H1 (cell line): Measurements from ENCODE around the gene FOXG1. TPM values are rescaled to one million over a fixed set of nuclear protein-coding genes. Genes with fewer than 3 reads are reported as not detected.

Source experiments
- ATF3 ChIP-seq: IDR thresholded peaks from 2 replicates; pipeline ENCODE4 v1.6.1; 2011; ENCODE audit warnings: low read depth, mild to moderate bottlenecking, low read length; ENCODE audit not compliant: insufficient read depth
- BACH1 ChIP-seq: IDR thresholded peaks from 2 replicates; pipeline ENCODE4 v1.6.1; 2012; ENCODE audit warnings: low read length, improper control_type of control experiment
- BRCA1 ChIP-seq: IDR thresholded peaks from 2 replicates; pipeline ENCODE4 v1.6.1; 2012; ENCODE audit warnings: low read depth, low read length, improper control_type of control experiment
- CBX5 ChIP-seq: fragments of 300-800, 300-1000 bp; sonication (generic); IDR thresholded peaks from 2 replicates; pipeline ENCODE4 v1.7.1; 2016; ENCODE audit warnings: antibody characterized with exemption, low read length, low read depth
- CBX8 ChIP-seq: fragments of 300-800, 300-1000 bp; sonication (generic); IDR thresholded peaks from 2 replicates; pipeline ENCODE4 v1.7.1; 2016; ENCODE audit warnings: low read depth, low read length, borderline replicate concordance
- CHD2 ChIP-seq: IDR thresholded peaks from 2 replicates; pipeline ENCODE4 v1.6.1; 2012; ENCODE audit warnings: low read length, improper control_type of control experiment
- CTBP2 ChIP-seq: IDR thresholded peaks from 2 replicates; pipeline ENCODE4 v1.7.0; 2011; ENCODE audit warnings: borderline replicate concordance, mild to moderate bottlenecking, moderate library complexity, mixed read lengths, low read length; ENCODE audit not compliant: insufficient read depth, insufficient read length
- CTCF ChIP-seq, 3 experiments: IDR thresholded peaks; 1 replicate in 2 of 3; 2 replicates in 1 of 3; pipeline versions ENCODE4 v1.5.1 to v1.6.1; 2011; ENCODE audit warnings: low read length in 3 of 3, mild to moderate bottlenecking in 3 of 3, inconsistent platforms in 2 of 3, low read depth in 1 of 3, moderate library complexity in 1 of 3; ENCODE audit not compliant: insufficient read depth in 1 of 3; ENCODE audit errors: control extremely low read depth in 1 of 3
- EGR1 ChIP-seq: IDR thresholded peaks from 2 replicates; pipeline ENCODE4 v1.6.1; 2011; ENCODE audit warnings: low read depth, low read length, borderline replicate concordance
- JUN ChIP-seq: IDR thresholded peaks from 2 replicates; pipeline ENCODE4 v1.6.1; 2011; ENCODE audit warnings: low read depth, mild to moderate bottlenecking, improper control_type of control experiment, low read length
- KDM4A ChIP-seq: IDR thresholded peaks from one replicate; pipeline ENCODE4 v1.7.1; 2012; ENCODE audit warnings: low read depth, mild to moderate bottlenecking, moderate library complexity, low read length, inconsistent platforms; ENCODE audit not compliant: severe bottlenecking
- KDM5A ChIP-seq: fragments of 200-600 bp; IDR thresholded peaks from 2 replicates; pipeline ENCODE4 v1.7.1; 2012; ENCODE audit warnings: mild to moderate bottlenecking, low read length, inconsistent platforms, mixed read lengths
- RAD21 ChIP-seq, 2 experiments: IDR thresholded peaks in 1 of 2; conservative IDR thresholded peaks in 1 of 2; 2 replicates each; pipeline ENCODE4 v1.6.1; 2011; ENCODE audit warnings: low read depth in 2 of 2, low read length in 2 of 2, improper control_type of control experiment in 1 of 2, inconsistent platforms in 1 of 2, mild to moderate bottlenecking in 1 of 2, moderate library complexity in 1 of 2
- RNF2 ChIP-seq: fragments of 200-900, 300-1000 bp; sonication (generic); IDR thresholded peaks from 2 replicates; pipeline ENCODE4 v1.7.1; 2016; ENCODE audit warnings: borderline replicate concordance, low read depth, mild to moderate bottlenecking, antibody characterized with exemption, low read length; ENCODE audit not compliant: poor library complexity, severe bottlenecking; ENCODE audit errors: missing control alignments
- SP2 ChIP-seq: IDR thresholded peaks from 2 replicates; pipeline ENCODE4 v1.6.1; 2012; ENCODE audit warnings: mild to moderate bottlenecking, low read length, inconsistent platforms
- SUZ12 ChIP-seq: fragments of 200-600 bp; sonication (generic); IDR thresholded peaks from 2 replicates; pipeline ENCODE4 v1.6.1; 2012; ENCODE audit warnings: mild to moderate bottlenecking, inconsistent platforms, low read length, moderate library complexity, mixed read lengths
- TAF1 ChIP-seq: IDR thresholded peaks from 2 replicates; pipeline ENCODE4 v1.6.1; 2011; ENCODE audit warnings: mild to moderate bottlenecking, low read depth, low read length
- TBP ChIP-seq: IDR thresholded peaks from 2 replicates; pipeline ENCODE4 v1.6.1; 2011; ENCODE audit warnings: low read depth, low read length, improper control_type of control experiment
- TEAD4 ChIP-seq: IDR thresholded peaks from 2 replicates; pipeline ENCODE4 v1.6.1; 2012; ENCODE audit warnings: low read depth, low read length, inconsistent platforms, mixed read lengths
- USF2 ChIP-seq: IDR thresholded peaks from 2 replicates; pipeline ENCODE4 v1.6.1; 2011; ENCODE audit warnings: low read length, improper control_type of control experiment
- polyA plus RNA-seq, 7 experiments: library from polyadenylated mRNA; depleted of rRNA in 3 of 7; stranded (reverse) in 5 of 7; unstranded in 2 of 7; fragments of >200 nt in 5 of 7; fragments of 200-250 nt in 2 of 7; gene quantifications; 1 replicate in 5 of 7; 2 replicates in 1 of 7; 4 replicates in 1 of 7; pipeline versions ENCODE4 v1.2.1 to v1.2.3, GENCODE V29; 2011 to 2013; ENCODE audit warnings: missing spikeins in 2 of 7, mixed read lengths in 2 of 7
- total RNA-seq: library from RNA; stranded (reverse); fragmentation: NEBNext Ultra II Directional; extraction: Animal tissue kit (Norgen Biotek cat#: 25700); gene quantifications from 2 replicates; pipeline ENCODE4 v1.2.1, GENCODE V29; 2021

Gene FOXG1
- total and polyA plus RNA-seq, 2 of the 8 experiments (the other 6 are each of a cell fraction or from before 2014, with no cell fraction given), result 0.03 to 0.24 TPM

GRCh38 chr14:28765831-28766468 lies 637 bp upstream of the FOXG1 start (continued):
- TF ChIP-seq CHD2, result no peak
- TF ChIP-seq TAF1, result no peak
- no peak for TF ChIP-seq BACH1
- no peak for TF ChIP-seq EGR1
- TF ChIP-seq RNF2, result peak; percentile 88
- no peak for TF ChIP-seq RAD21 (IDR thresholded peaks at IDR 0.05 in 1 of 2, conservative IDR thresholded peaks at IDR 0.05 in 1 of 2; ENCODE audit: low read depth in 2 of 2, low read length in 2 of 2)
- TF ChIP-seq TEAD4, result no peak
- TF ChIP-seq SUZ12, result peak; percentile 83
- no peak for TF ChIP-seq CTCF (IDR thresholded peaks at IDR 0.05; ENCODE audit: control extremely low read depth in 1 of 3, insufficient read depth in 1 of 3, low read depth in 1 of 3, low read length in 3 of 3)
- TF ChIP-seq KDM5A, result no peak
- no peak for TF ChIP-seq CBX5
- no peak for TF ChIP-seq ATF3
- TF ChIP-seq CTBP2, result peak; percentile 93
- no peak for TF ChIP-seq SP2
- peak; percentile 71 for TF ChIP-seq KDM4A
- TF ChIP-seq CBX8, result no peak
- no peak for TF ChIP-seq JUN
- TF ChIP-seq BRCA1, result no peak
- no peak for TF ChIP-seq USF2
- no peak for TF ChIP-seq TBP
